CD4-positive, alpha-beta T cell treated with Interleukin-21 for 1 hour (primary cell): Measurements from ENCODE around the gene KCTD6.

ENCODE experiments used
- DNase-seq: peaks from one replicate; pipeline ENCODE4 v3.0.0-alpha.2; 2020

The KCTD6 gene

GRCh38 chr3:58487140-58487886, 4.6 kb upstream of the KCTD6 start:
- no peak for DNase-seq

- no peak for DNase-seq
Measured at GRCh38 chr3:58488967-58489366, 2.9 kb upstream of the KCTD6 start.

DNA sequence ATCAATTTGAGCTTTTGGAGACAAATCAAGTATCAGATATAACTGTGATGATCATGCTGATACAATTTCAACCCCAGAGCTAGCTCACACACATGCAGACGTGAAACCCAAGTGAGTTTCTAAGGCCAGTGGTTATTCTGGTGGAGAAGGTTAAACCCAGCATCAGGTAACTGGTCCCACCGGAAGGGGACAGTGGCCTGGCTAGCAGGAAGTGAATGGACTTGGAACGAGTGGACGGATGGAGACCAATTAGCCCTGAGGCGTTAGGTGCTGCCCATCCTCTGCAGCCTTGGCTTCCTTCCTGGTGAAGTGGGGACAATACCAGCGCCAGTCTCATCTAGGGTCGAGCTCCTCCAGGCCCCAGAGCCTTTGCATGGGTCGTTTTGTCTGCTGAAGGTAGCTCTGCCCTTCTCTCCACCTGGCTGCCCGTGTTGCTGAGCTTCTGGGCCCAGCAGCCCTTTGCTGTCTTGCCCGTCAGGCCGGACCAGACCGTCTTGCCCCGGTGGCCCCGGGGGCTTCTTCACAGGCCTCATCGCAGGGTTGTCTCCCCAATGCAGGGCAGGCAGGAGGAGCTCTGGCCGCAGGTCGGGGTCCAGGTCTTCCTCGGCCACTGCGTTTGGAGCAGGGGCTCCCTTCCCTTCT, 915 bp upstream of the KCTD6 start:
- no peak for DNase-seq

GRCh38 chr3:58492494-58492905, 604 bp downstream of the KCTD6 start:
- peak; percentile 27 for DNase-seq

DNA sequence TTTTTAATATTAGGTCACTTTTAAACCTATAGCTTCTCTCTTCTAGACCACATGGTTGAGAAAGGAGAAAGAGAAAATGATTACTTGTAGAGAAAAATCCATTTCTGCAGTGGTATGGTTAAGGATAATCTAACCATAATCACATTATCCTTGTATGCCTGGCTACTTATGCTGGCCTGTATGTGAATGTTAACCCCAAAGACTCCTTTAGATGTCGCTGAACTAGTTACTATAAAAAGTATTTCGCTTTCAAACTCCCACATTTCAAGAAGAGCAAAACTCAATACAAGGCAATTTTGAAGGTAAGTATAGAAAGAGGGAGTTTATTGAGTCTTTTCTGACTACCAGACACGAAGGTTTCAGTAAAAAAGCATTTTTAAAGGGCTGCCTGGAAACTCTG, 2.2 kb downstream of the KCTD6 start:
- DNase-seq = no peak

DNA sequence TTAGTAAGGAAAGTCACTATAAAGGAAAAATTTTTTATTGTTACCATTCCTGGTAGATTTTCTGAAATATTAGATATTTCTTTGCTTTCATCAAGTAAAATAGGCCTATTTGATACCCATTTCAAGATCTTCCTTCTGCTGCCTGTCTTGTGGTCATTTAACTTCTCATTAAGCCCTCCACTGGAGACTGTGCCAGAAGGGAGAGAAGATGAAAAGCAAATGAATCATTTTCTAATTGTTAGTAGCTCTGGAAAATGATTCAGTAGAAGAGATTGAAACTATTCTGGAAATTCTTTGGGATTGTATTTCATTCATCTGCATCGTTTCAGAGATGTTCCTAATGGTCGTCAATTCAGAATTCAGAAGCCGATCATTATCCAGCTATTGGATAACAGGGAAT, 3.2 kb downstream of the KCTD6 start:
- DNase-seq = no peak

GRCh38 chr3:58496206-58496857, 4.4 kb downstream of the KCTD6 start:
- DNase-seq = no peak

DNA sequence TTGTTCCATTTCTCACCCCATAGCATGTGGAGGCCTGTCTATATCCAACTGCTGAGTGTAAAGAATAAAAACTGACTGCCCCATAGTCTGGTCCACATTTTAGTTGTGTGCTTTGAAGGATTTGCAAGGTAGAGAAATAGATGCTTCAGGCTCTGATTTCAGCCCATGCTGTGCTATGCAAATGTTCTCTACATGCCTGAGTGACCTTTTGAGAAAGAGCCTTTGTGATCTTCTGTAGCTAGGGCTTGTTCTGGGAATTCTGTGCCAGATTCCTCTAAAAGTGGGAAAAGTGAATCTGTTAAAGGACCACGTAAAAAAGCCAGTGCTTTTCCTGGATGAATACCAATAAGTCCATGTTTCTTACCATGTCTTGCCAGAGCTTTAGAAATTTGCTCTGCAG, 5.2 kb downstream of the KCTD6 start:
- no peak for DNase-seq

- DNase-seq = no peak
Measured at GRCh38 chr3:58502872-58503271, 11.0 kb downstream of the KCTD6 start.

GRCh38 chr3:58507356-58508078, 15.6 kb downstream of the KCTD6 start:
- no peak for DNase-seq

GRCh38 chr3:58508437-58508836, 16.5 kb downstream of the KCTD6 start:
- no peak for DNase-seq

DNA sequence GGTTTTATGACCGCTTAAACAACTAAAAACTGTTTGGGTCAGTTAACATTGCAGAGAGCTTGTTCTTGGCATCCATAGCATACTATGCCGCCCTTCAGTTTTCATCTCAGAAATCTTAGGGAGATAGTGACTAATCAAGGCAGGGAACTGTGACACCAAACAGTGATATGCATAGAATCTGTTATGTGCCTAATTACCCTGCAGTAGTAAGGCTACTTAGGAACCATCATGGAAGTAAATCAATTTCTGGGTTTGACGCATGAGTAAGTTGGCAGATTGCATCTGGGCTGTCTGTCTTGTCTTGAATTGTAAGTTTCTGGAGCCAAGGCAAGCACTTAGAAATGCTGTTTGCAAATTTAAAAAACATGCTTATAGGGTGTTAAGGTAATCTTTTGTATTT, 22.5 kb downstream of the KCTD6 start:
- DNase-seq = no peak

DNA sequence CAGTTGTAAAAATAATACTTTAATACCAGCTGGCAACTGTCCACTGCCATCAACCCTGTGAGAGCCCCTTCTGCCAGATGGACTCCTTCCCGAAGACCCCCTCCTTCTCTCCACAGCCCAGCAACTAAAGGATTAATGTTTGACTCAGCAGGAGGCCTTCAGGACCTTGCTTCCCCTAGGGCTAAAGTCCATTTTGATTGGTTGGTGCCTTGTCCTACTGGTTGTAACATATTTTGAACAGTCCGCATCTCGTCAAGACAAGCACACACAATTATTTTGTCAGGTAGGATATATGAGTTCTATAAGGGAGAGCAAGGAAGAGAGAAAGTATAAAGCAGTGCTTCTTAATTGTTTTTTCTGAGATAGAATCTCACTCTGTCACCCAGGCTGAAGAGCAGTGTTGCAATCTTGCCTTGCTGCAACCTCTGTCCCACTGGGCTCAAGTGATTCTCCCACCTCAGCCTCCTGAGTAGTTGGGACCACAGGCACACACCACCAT, 26.4 kb downstream of the KCTD6 start:
- DNase-seq = no peak

- no peak for DNase-seq
Measured at GRCh38 chr3:58519668-58520402, 27.9 kb downstream of the KCTD6 start.

DNA sequence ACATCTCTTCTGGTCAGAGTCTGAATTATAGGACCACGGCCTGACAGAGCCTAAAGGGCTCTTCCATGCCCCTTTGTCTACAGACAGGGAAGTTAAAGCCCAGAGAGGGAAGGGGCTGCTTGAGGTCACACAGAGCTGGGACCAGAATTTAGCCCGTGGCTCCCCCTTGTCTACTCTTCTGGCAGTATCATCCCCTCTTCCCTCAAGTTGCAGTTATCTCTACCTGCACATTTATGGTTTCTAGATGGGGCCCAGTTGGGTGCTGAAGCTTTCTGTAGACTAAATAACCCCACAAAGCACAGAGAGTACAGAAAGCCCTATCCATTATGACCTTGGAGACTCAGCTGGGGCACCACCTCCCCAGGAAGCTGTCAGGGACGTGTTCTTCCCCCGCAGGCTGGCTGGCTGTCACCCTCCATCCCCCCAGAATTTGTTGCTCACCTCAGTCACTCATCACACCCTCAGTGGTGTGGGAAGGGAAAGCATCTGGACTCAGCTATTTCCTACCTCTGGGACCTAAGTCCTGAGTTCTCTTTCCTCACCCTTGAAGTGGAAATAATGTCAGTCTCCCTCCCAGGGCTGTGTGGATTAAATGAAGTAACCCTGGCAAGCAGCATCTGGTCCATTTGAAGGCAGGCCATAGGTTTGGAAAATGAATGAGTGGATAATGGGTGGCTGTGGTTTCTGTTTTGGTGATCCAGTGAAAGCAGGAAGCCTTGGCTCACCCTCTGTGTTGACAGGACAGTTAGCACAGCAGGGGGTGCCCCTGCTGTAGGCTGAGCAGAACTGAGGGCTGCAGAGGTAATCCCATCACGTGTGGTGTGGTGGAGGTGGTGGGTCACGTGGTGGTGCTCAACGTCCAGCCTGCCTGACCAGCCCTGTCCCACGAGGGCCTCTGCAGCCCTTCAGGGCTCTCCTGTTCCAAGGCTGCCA, 28.8 kb downstream of the KCTD6 start:
- no peak for DNase-seq

DNA sequence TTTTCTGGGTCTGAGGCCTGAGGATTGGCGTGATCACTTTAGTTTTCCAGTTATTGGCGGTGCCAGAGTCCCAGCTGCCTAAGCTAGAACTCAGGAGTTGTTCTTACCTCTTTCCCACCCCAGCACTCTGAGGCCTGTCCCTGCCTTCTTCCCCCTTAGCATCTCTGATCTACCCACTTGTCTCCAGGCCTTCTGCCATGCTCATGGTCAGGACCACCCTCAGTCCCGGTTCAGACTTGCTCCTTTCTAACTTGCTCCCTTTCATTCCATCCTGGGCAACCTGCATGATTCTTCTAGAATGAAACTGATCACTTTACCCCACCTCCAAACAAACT, 29.4 kb downstream of the KCTD6 start:
- no peak for DNase-seq

- DNase-seq = no peak
Measured at GRCh38 chr3:58521917-58522631, 30.2 kb downstream of the KCTD6 start.

DNA sequence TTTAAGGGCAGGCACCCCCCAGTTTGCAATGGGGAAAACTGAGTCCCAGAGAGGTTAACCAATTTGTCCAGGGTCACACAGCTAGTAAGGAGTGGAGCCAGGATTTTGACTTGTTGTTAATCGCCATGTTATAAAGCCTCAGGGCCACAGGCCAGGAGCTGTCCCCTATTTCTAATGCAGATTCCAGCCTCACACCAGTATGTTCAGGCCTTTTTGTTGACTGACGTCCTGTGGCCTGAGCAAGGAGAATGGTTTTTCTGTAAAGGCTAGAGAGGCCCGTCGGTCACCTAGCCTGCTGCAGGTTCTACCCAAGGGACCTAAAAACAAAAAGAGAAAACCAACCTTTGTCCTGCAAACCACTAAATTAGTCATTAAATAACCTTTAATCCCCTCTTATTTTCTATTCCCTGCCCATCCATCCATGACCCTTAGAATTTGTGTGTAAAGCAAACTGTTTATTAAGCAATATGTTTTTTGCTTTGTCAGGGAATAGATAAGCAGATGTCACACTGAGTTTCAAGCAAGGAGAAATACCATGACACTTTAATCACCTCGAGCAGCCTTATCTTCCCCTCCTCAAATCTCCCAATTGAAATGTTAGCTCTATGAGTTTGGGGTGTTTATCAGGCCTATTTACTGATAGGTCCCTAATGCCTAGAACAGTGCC, 31.0 kb downstream of the KCTD6 start:
- no peak for DNase-seq

- no peak for DNase-seq
Measured at GRCh38 chr3:58524326-58524888, 32.5 kb downstream of the KCTD6 start.

DNA sequence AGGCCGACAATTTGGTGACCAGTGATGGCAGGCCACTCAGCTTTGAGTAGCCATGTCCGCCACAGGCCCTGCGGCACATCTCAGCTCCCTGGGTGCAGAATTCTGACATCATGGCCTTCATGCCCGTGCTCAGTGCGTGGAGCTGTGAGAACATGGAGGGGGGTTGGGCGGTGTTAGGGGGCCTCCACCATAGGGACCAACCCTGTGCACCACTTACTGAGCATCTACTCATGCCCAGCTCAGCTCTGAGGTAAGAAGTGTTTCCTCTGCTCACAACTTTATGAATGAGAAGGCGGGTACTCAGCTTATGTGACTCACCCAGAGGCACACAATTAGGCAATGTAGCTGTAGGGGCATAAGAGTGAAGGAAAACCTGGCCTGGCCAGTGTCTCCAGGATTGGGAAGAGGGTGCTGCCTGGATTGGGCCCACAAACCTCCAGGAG, 34.6 kb downstream of the KCTD6 start:
- no peak for DNase-seq
